ENCODE data around the gene PAPOLG.
"Not testable (repeated sequence)": the region's sequence is repeated elsewhere in the genome, so short reads cannot be mapped to it uniquely, and the experiment has no call there.

The PAPOLG gene

DNA sequence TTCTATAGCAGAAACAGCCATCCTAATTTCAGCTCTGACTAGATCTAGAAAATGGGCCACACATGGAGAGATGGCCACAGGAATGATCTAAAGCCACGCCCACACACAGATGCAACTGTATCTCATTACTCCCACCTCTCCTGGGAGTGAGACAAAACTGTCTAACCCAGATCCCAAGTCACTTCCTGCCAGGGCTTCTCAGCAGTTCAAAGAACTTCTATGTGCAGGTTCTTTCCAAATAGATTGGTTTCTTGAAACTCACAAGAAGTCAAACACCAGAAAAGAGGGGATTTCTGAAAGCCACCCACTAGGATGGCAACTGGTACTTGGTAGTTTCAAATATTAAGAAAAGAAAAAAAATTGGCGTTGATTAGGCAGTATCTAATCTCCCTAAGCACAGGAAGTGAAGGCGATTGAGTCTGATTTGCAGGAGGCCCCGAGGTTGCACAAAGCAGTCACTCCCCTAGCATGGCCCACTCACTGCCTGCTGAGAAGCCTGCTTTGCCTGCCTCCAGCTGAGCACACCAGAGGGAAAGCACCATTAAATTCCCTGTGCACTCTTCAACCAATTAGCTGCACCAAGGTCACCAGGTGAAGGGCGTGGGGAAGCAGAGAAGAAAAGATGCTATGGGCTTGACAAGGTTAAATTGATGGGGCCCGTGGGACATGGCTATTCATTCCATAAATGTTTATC is 51.1 kb downstream of the PAPOLG start:
- in situ Hi-C loops (cut with MboI; ENCODE audit: low sequenced_read_pairs, unreplicated experiment), result loop anchor here (5.0 kb wide), 1 partner anchor 190 kb away; no protein-coding TSS in a partner anchor
- no peak for TF ChIP-seq CTCF (IDR thresholded peaks at IDR 0.05; ENCODE audit: borderline replicate concordance, control extremely low read depth, extremely low read depth, insufficient read depth, missing control alignments)
- DNase-seq (ENCODE audit: low spot score), result peak; percentile 72

- DNase-seq (ENCODE audit: low spot score), result no peak
- TF ChIP-seq CTCF (IDR thresholded peaks at IDR 0.05; ENCODE audit: borderline replicate concordance, control extremely low read depth, extremely low read depth, insufficient read depth, missing control alignments), result no peak
- in situ Hi-C loops (cut with MboI; ENCODE audit: low sequenced_read_pairs, unreplicated experiment), result loop anchor here (5.0 kb wide), 1 partner anchor 189 kb away; no protein-coding TSS in a partner anchor
Observed at GRCh38 chr2:60808330-60808801, 52.3 kb downstream of the PAPOLG start.

DNA sequence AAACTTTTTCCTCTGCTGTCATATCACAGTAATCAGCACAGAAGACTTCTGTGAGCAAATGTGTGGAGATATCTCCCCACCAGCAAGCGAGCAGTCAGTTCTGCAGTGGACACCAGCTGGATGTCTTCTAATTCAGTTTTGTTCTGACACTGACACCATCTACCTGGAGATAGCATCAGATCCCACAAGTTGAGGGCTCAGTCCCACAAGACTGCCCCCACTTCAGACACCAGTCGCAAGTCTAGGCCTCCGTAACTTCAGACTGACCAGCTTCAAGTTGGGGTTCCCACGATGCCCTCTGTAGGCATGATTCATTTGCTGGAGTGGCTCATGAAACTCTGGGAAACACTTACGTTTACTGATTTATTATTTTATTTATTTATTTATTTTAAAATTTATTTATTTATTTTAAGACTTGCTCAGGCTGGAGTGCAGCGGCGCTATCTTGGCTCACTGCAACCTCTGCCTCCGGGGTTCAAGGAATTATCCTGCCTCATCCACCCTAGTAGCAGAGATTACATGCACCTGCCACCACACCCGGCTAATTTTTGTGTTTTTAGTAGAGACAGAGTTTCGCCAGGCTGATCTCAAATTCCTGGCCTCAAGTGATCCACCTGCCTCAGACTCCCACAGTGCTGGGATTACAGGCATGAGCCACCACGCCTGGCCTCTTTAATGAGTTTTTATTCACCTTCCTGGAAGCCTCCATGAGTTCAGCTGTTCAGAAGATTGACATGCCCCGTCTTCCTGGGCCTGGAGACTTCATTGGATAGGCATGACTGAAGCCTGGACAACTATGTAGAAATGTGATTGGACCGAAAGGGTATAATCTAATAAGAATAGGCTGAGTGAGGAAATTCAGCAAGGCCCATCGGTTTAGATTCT is 55.7 kb downstream of the PAPOLG start:
- no peak for DNase-seq (ENCODE audit: low spot score)
- in situ Hi-C loops (cut with MboI; ENCODE audit: low sequenced_read_pairs, unreplicated experiment), result no loop called here
- TF ChIP-seq CTCF (IDR thresholded peaks at IDR 0.05; ENCODE audit: borderline replicate concordance, control extremely low read depth, extremely low read depth, insufficient read depth, missing control alignments), result no peak

GRCh38 chr2:60817191-60817590 is 61.1 kb downstream of the PAPOLG start:
- in situ Hi-C loops (cut with MboI; ENCODE audit: low sequenced_read_pairs, unreplicated experiment); DNase-seq (ENCODE audit: low spot score): not testable (repeated sequence)

DNA sequence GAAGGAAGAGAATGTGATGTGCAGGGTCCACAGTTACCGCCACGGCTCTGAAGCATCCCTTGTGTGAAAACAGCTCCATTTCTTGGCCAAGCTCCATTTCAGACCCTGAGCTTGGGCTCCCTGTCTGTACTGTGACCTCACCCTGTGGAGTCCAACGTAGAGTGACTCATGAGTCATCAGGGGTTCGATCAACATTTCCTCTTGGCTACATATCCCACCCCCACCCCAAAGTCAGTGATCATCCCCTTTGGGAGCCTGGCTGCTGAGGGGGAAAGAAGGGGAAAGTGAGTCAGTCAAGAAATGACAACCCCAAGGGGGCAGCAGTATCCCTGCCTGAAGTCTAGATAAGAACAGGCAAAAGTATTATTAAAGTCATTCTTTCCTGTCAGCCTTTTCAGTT is 62.2 kb downstream of the PAPOLG start:
- no peak for DNase-seq (ENCODE audit: low spot score)
- TF ChIP-seq CTCF (IDR thresholded peaks at IDR 0.05; ENCODE audit: borderline replicate concordance, control extremely low read depth, extremely low read depth, insufficient read depth, missing control alignments), result no peak
- in situ Hi-C loops (cut with MboI; ENCODE audit: low sequenced_read_pairs, unreplicated experiment), result no loop called here

- in situ Hi-C loops (cut with MboI; ENCODE audit: low sequenced_read_pairs, unreplicated experiment), result no loop called here
- TF ChIP-seq CTCF (IDR thresholded peaks at IDR 0.05; ENCODE audit: borderline replicate concordance, control extremely low read depth, extremely low read depth, insufficient read depth, missing control alignments), result no peak
- DNase-seq (ENCODE audit: low spot score), result no peak
Observed at GRCh38 chr2:60819155-60819862, 63.2 kb downstream of the PAPOLG start.

All from GM13976 (cell line).